Astrocyte (in vitro differentiated cells and primary cell): ENCODE measurements around the gene KIAA1614.
A peak's percentile ranks its signal among the peaks of the same experiment; 100 is the strongest.

Source experiments
- CTCF ChIP-seq: IDR thresholded peaks from 2 replicates; pipeline ENCODE4 v1.5.1; 2011; ENCODE audit warnings: low read depth, mild to moderate bottlenecking, inconsistent platforms, low read length, moderate library complexity; ENCODE audit not compliant: insufficient read depth
- EZH2 ChIP-seq: IDR thresholded peaks from 2 replicates; pipeline ENCODE4 v1.6.1; 2012; ENCODE audit warnings: mild to moderate bottlenecking, low read length, inconsistent platforms; ENCODE audit not compliant: insufficient read depth

GRCh38 chr1:180881806-180882509, 30.7 kb upstream of the KIAA1614 start:
- peak; percentile 43 for TF ChIP-seq CTCF
- no peak for TF ChIP-seq EZH2
